Activated naive CD4-positive, alpha-beta T cell treated with anti-CD3 and anti-CD28 coated beads for 36 hours (primary cell): ENCODE measurements around the gene KCNJ4. TPM values are rescaled to one million over a fixed set of nuclear protein-coding genes. Genes with fewer than 3 reads are reported as not detected.

ENCODE experiments used
- CTCF ChIA-PET: fragments of 350-600 bp; sonication (Branson Sonifier 250); formaldehyde crosslinking; loops from one replicate; lab custom pipeline; 2021; ENCODE audit warnings: antibody characterized with exemption; lab: Charles Lee
- DNase-seq: peaks from one replicate; pipeline ENCODE4 v3.0.0-alpha.2; 2020
- H3K27ac Mint-ChIP-seq: one replicate; pipeline ENCODE4 v1.8.0; 2021; ENCODE audit warnings: mild to moderate bottlenecking, mixed read lengths
- H3K27me3 Mint-ChIP-seq: one replicate; pipeline ENCODE4 v1.8.0; 2021; ENCODE audit warnings: low read depth, mixed read lengths
- H3K36me3 Mint-ChIP-seq: one replicate; pipeline ENCODE4 v1.8.0; 2021; ENCODE audit warnings: low read depth, mixed read lengths
- H3K4me1 Mint-ChIP-seq: one replicate; pipeline ENCODE4 v1.8.0; 2021; ENCODE audit warnings: low read depth, mixed read lengths
- H3K4me3 Mint-ChIP-seq: one replicate; pipeline ENCODE4 v1.8.0; 2021; ENCODE audit warnings: mild to moderate bottlenecking, moderate library complexity, mixed read lengths
- H3K9me3 Mint-ChIP-seq: one replicate; pipeline ENCODE4 v1.8.0; 2021; ENCODE audit warnings: mixed read lengths
- intact Hi-C: fragments of 100-400 bp; cut with micrococcal nuclease; formaldehyde crosslinking; loops from one replicate; pipeline ENCODE4 v1.15.1; 2023
- total RNA-seq, 2 experiments: library from RNA; stranded (reverse); gene quantifications; one replicate each; pipeline ENCODE4 v1.2.3, GENCODE V29; 2021

The KCNJ4 gene
- total RNA-seq, 2 experiments from 2014 or later, result not detected

GRCh38 chr22:38469306-38469781 lies 14.3 kb upstream of the KCNJ4 start:
- CTCF ChIA-PET, result interaction anchor here (0.7 kb wide), 1 partner anchor 11 kb away, joined by 4 read pairs; no protein-coding TSS in a partner anchor
- no peak overlapping the region for H3K4me3 Mint-ChIP-seq

GRCh38 chr22:38468443-38469305 lies 13.7 kb upstream of the KCNJ4 start:
- no peak for DNase-seq

More at GRCh38 chr22:38469306-38469781, 14.3 kb upstream of the KCNJ4 start:
- Mint-ChIP-seq H3K9me3 (no peaks in the 10 kb centered on the region), H3K27ac (no peak overlapping the region), H3K27me3 (peaks cover 32% of the 10 kb centered on the region), H3K36me3 (no peaks in the 10 kb centered on the region), H3K4me1 (peaks cover 8% of the 10 kb centered on the region)
- no peak for DNase-seq
- intact Hi-C loops, result no loop called here

GRCh38 chr22:38467904-38468442 lies 13.0 kb upstream of the KCNJ4 start, which contains the start of gene KDELR3:
Gene KDELR3 (plus strand): TSS chr22:38468096. CDS start chr22:38468234, 138 bp downstream.
- Mint-ChIP-seq H3K27me3 (peaks cover 46% of the 10 kb centered on the region), H3K4me3 (peak within 1 kb of the TSS; percentile 62)
- intact Hi-C loops, result no loop called here

More at GRCh38 chr22:38468443-38469305, 13.7 kb upstream of the KCNJ4 start:
- Mint-ChIP-seq H3K36me3 (no peaks in the 10 kb centered on the region), H3K9me3 (no peaks in the 10 kb centered on the region), H3K27me3 (peaks cover 39% of the 10 kb centered on the region), H3K4me3 (peak overlapping the region; percentile 52), H3K4me1 (peaks cover 8% of the 10 kb centered on the region), H3K27ac (no peak overlapping the region)
- intact Hi-C loops, result no loop called here
- CTCF ChIA-PET, result no interaction called here

GRCh38 chr22:38467438-38467903 lies 12.5 kb upstream of the KCNJ4 start:
- Mint-ChIP-seq H3K36me3 (no peaks in the 10 kb centered on the region), H3K27ac (no peak overlapping the region), H3K4me1 (peaks cover 8% of the 10 kb centered on the region), H3K4me3 (peak overlapping the region; percentile 62), H3K27me3 (peaks cover 49% of the 10 kb centered on the region), H3K9me3 (no peaks in the 10 kb centered on the region)
- no peak for DNase-seq
- CTCF ChIA-PET, result no interaction called here
- intact Hi-C loops, result no loop called here

More at GRCh38 chr22:38467904-38468442, 13.0 kb upstream of the KCNJ4 start, which contains the start of gene KDELR3:
- peak; percentile 66 for DNase-seq
- H3K36me3 Mint-ChIP-seq, result no peaks in the 10 kb centered on the region
- peaks cover 8% of the 10 kb centered on the region for H3K4me1 Mint-ChIP-seq
- CTCF ChIA-PET, result no interaction called here
- no peaks in the 10 kb centered on the region for H3K9me3 Mint-ChIP-seq
- H3K27ac Mint-ChIP-seq, result no peak within 1 kb of the TSS

GRCh38 chr22:38465673-38466490 lies 10.9 kb upstream of the KCNJ4 start:
- intact Hi-C loops, result no loop called here
- peaks cover 13% of the 10 kb centered on the region for H3K4me1 Mint-ChIP-seq

GRCh38 chr22:38464992-38465672 lies 10.1 kb upstream of the KCNJ4 start:
- intact Hi-C loops, result no loop called here
- no peak for DNase-seq
- H3K9me3 Mint-ChIP-seq, result no peaks in the 10 kb centered on the region
- H3K27me3 Mint-ChIP-seq, result peaks cover 70% of the 10 kb centered on the region
- CTCF ChIA-PET, result no interaction called here
- H3K27ac Mint-ChIP-seq, result no peak overlapping the region
- no peak overlapping the region for H3K4me3 Mint-ChIP-seq
- peaks cover 13% of the 10 kb centered on the region for H3K4me1 Mint-ChIP-seq
- H3K36me3 Mint-ChIP-seq, result no peaks in the 10 kb centered on the region

More at GRCh38 chr22:38465673-38466490, 10.9 kb upstream of the KCNJ4 start:
- H3K27ac Mint-ChIP-seq, result no peak overlapping the region
- no peaks in the 10 kb centered on the region for H3K36me3 Mint-ChIP-seq
- peaks cover 63% of the 10 kb centered on the region for H3K27me3 Mint-ChIP-seq
- H3K4me3 Mint-ChIP-seq, result no peak overlapping the region
- CTCF ChIA-PET, result no interaction called here
- no peaks in the 10 kb centered on the region for H3K9me3 Mint-ChIP-seq
- DNase-seq, result no peak

- intact Hi-C loops, result no loop called here
- Mint-ChIP-seq H3K4me1 (peaks cover 13% of the 10 kb centered on the region), H3K27ac (no peak overlapping the region), H3K36me3 (no peaks in the 10 kb centered on the region), H3K27me3 (peaks cover 79% of the 10 kb centered on the region), H3K4me3 (no peak overlapping the region), H3K9me3 (no peaks in the 10 kb centered on the region)
- CTCF ChIA-PET, result no interaction called here
- no peak for DNase-seq
Observed at GRCh38 chr22:38462960-38463784, 8.2 kb upstream of the KCNJ4 start.

- peak; percentile 81 for DNase-seq
- Mint-ChIP-seq H3K9me3 (no peaks in the 10 kb centered on the region), H3K4me3 (no peak overlapping the region), H3K4me1 (peaks cover 7% of the 10 kb centered on the region), H3K36me3 (no peaks in the 10 kb centered on the region), H3K27ac (no peak overlapping the region), H3K27me3 (peaks cover 83% of the 10 kb centered on the region)
- intact Hi-C loops, result loop anchor here (1.0 kb wide), 1 partner anchor 109 kb away; the partner anchor contains the start of gene DMC1
- CTCF ChIA-PET, result interaction anchor here (1.0 kb wide), 1 partner anchor 30 kb away, joined by 3 read pairs; no protein-coding TSS in a partner anchor
Observed at GRCh38 chr22:38461414-38462081, 6.5 kb upstream of the KCNJ4 start.

GRCh38 chr22:38461057-38461413 lies 6.0 kb upstream of the KCNJ4 start:
- intact Hi-C loops, result loop anchor here (1.0 kb wide), 1 partner anchor 109 kb away; the partner anchor contains the start of gene DMC1
- H3K36me3 Mint-ChIP-seq, result no peaks in the 10 kb centered on the region
- H3K27me3 Mint-ChIP-seq, result peaks cover 82% of the 10 kb centered on the region
- no peak overlapping the region for H3K27ac Mint-ChIP-seq
- CTCF ChIA-PET, result no interaction called here
- DNase-seq, result no peak
- peaks cover 9% of the 10 kb centered on the region for H3K4me1 Mint-ChIP-seq
- H3K4me3 Mint-ChIP-seq, result no peak overlapping the region
- no peaks in the 10 kb centered on the region for H3K9me3 Mint-ChIP-seq

GRCh38 chr22:38460426-38460840 lies 5.4 kb upstream of the KCNJ4 start:
- no peaks in the 10 kb centered on the region for H3K36me3 Mint-ChIP-seq

More at GRCh38 chr22:38460426-38460840, 5.4 kb upstream of the KCNJ4 start:
- CTCF ChIA-PET, result no interaction called here
- Mint-ChIP-seq H3K27ac (no peak overlapping the region), H3K4me1 (peaks cover 10% of the 10 kb centered on the region), H3K27me3 (peaks cover 76% of the 10 kb centered on the region), H3K9me3 (no peaks in the 10 kb centered on the region), H3K4me3 (no peak overlapping the region)
- DNase-seq, result no peak
- intact Hi-C loops, result no loop called here
